BJ (cell line): ENCODE measurements around the gene RNF168. TPM values are rescaled to one million over a fixed set of nuclear protein-coding genes. Genes with fewer than 3 reads are reported as not detected.

Experiments used
- CTCF ChIA-PET: fragments of 350-600 bp; formaldehyde crosslinking; extraction: SDS; loops from one replicate; lab custom pipeline; 2021; ENCODE audit warnings: antibody characterized with exemption, inconsistent platforms; lab: Yijun Ruan, JAX
- POLR2A ChIA-PET: fragments of 300-600 bp; sonication (Branson Sonifier 250); formaldehyde crosslinking; extraction: SDS; loops from one replicate; lab custom pipeline; 2021; ENCODE audit warnings: antibody characterized with exemption; lab: Charles Lee
- DNase-seq: peaks from one replicate; pipeline ENCODE4 v3.0.0-alpha.2; 2011; ENCODE audit warnings: low read depth
- H3K27me3 ChIP-seq: 2 replicates; pipeline ENCODE4 v1.6.0; 2011; ENCODE audit warnings: low read length; ENCODE audit not compliant: control insufficient read depth, insufficient read depth
- H3K36me3 ChIP-seq: 2 replicates; pipeline ENCODE4 v1.5.1; 2011; ENCODE audit warnings: low read length; ENCODE audit not compliant: control insufficient read depth, insufficient read depth
- H3K4me3 ChIP-seq: 2 replicates; pipeline ENCODE4 v1.5.1; 2011; ENCODE audit warnings: low read depth, mild to moderate bottlenecking, control low read depth, low read length
- polyA plus RNA-seq: library from polyadenylated mRNA; depleted of rRNA; stranded (reverse); fragments of >200 nt; gene quantifications from 2 replicates; pipeline ENCODE4 v1.2.3, GENCODE V29; 2011; rRNA removed
- small RNA-seq: library from RNA; depleted of rRNA; stranded (forward); fragments of <200 nt; gene quantifications from one replicate; pipeline ENCODE3, GENCODE V24; 2012; ENCODE audit warnings: low replicate concordance, low read depth; ENCODE audit not compliant: insufficient read length
- TF ChIP-seq, protein P1 (sequence below): IDR thresholded peaks from 2 replicates; pipeline ENCODE4 v1.5.1; 2011; ENCODE audit warnings: low read depth, mild to moderate bottlenecking, control low read depth, inconsistent platforms, low read length, moderate library complexity; ENCODE audit not compliant: insufficient read depth

RNF168 gene
- polyA plus RNA-seq, 1 experiment, result 2.4 TPM

DNA sequence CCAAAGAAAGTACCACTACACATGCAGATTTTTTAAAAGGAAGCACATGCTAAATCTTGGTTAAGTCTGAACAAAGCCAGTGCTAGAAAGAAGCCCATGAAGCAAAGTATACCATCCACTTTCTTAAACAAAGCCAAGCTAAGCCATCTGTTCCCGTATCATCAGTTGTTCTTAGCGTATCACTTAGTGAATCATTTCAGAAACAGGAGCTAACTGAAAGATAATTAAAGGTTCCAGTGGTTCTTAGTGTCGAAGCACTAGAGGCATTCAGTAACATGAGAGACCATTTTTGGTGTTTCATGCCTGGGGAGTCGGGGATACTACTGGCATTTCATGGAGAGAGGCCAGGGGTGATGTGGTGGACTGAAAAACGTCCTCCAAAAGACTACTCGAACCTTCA is 84.2 kb downstream of the RNF168 start:
- Histone ChIP-seq H3K4me3 (no peak overlapping the region), H3K36me3 (peaks cover 1% of the 10 kb centered on the region; the same call in 1 of the 2 replicates), H3K27me3 (no peaks in the 10 kb centered on the region)
- TF ChIP-seq, protein P1, sequence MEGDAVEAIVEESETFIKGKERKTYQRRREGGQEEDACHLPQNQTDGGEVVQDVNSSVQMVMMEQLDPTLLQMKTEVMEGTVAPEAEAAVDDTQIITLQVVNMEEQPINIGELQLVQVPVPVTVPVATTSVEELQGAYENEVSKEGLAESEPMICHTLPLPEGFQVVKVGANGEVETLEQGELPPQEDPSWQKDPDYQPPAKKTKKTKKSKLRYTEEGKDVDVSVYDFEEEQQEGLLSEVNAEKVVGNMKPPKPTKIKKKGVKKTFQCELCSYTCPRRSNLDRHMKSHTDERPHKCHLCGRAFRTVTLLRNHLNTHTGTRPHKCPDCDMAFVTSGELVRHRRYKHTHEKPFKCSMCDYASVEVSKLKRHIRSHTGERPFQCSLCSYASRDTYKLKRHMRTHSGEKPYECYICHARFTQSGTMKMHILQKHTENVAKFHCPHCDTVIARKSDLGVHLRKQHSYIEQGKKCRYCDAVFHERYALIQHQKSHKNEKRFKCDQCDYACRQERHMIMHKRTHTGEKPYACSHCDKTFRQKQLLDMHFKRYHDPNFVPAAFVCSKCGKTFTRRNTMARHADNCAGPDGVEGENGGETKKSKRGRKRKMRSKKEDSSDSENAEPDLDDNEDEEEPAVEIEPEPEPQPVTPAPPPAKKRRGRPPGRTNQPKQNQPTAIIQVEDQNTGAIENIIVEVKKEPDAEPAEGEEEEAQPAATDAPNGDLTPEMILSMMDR, result no peak
- ChIA-PET POLR2A (no interaction called here), CTCF (interaction anchor here (1.1 to 2.0 kb wide), 2 partner anchors 8 to 119 kb away, joined by 3 to 5 read pairs; no protein-coding TSS in a partner anchor)
- DNase-seq, result no peak

Small RNA genes lying within 50 kb of the gene (small RNA-seq; reads per million reads assigned to genes)
- gene AC083822.1, result not detected
- not detected for gene AC117490.1
- not detected for gene RPS29P3

Other genes starting within 250 kb of the RNF168 start
- gene PCYT1A, start 216.0 kb downstream of the RNF168 start, polyA plus RNA-seq, result 73.3 and 75.0 TPM in 2 replicates
- 7.6 and 11.1 TPM in 2 replicates for gene DYNLT2B, start 185.5 kb downstream of the RNF168 start, polyA plus RNA-seq
- not detected in 2 replicates for gene TM4SF19, start 165.4 kb downstream of the RNF168 start, polyA plus RNA-seq
- gene UBXN7, start 71.3 kb downstream of the RNF168 start, polyA plus RNA-seq, result 11.3 and 17.9 TPM in 2 replicates
- not detected in 2 replicates for gene SMCO1, start 11.6 kb upstream of the RNF168 start, polyA plus RNA-seq
- gene WDR53, start 64.8 kb upstream of the RNF168 start, polyA plus RNA-seq, result 4.2 and 7.3 TPM in 2 replicates
- gene FBXO45, start 64.9 kb upstream of the RNF168 start, polyA plus RNA-seq, result 2.2 and 5.1 TPM in 2 replicates
- gene NRROS, start 135.9 kb upstream of the RNF168 start, polyA plus RNA-seq, result 0.06 and 0.07 TPM in 2 replicates
- gene CEP19, start 208.5 kb upstream of the RNF168 start, polyA plus RNA-seq, result 1.9 and 2.4 TPM in 2 replicates
- 7.8 and 18.5 TPM in 2 replicates for gene PIGX, start 208.6 kb upstream of the RNF168 start, polyA plus RNA-seq
- 31.7 and 48.0 TPM in 2 replicates for gene PAK2, start 236.1 kb upstream of the RNF168 start, polyA plus RNA-seq